C4-2B (cell line): ENCODE results near the gene DNMT1.

Experiments used
- H3K27ac ChIP-seq: fragments of 450-650 bp; 2 replicates; pipeline ENCODE4 v1.5.1; 2017
- CTCF ChIP-seq: fragments of 450-650 bp; conservative IDR thresholded peaks from 2 replicates; pipeline ENCODE4 v1.5.1; 2017; ENCODE audit warnings: mild to moderate bottlenecking
- ZFX ChIP-seq: fragments of 450-650 bp; IDR thresholded peaks from 2 replicates; pipeline ENCODE4 v1.6.1; 2017

The DNMT1 gene

GRCh38 chr19:10138879-10139795 is 55.6 kb downstream of the DNMT1 start:
- no peak overlapping the region for H3K27ac ChIP-seq
- TF ChIP-seq ZFX (no peak), CTCF (no peak)

- TF ChIP-seq CTCF, result no peak
- TF ChIP-seq ZFX, result no peak
- H3K27ac ChIP-seq, result no peak overlapping the region
Observed at GRCh38 chr19:10137751-10138682, 56.7 kb downstream of the DNMT1 start.

GRCh38 chr19:10136936-10137335 is 57.8 kb downstream of the DNMT1 start:
- no peak for TF ChIP-seq CTCF
- no peak for TF ChIP-seq ZFX
- H3K27ac ChIP-seq, result no peak overlapping the region

- H3K27ac ChIP-seq, result no peak overlapping the region
- no peak for TF ChIP-seq ZFX
Observed at GRCh38 chr19:10135551-10136334, 59.0 kb downstream of the DNMT1 start.

GRCh38 chr19:10134040-10134439 is 60.7 kb downstream of the DNMT1 start:
- TF ChIP-seq CTCF (no peak), ZFX (no peak)
- H3K27ac ChIP-seq, result no peak overlapping the region

GRCh38 chr19:10133596-10133995 is 61.2 kb downstream of the DNMT1 start:
- no peak overlapping the region for H3K27ac ChIP-seq
- no peak for TF ChIP-seq ZFX
- TF ChIP-seq CTCF, result no peak

- TF ChIP-seq ZFX, result no peak
Observed at GRCh38 chr19:10132905-10133304, 61.8 kb downstream of the DNMT1 start.

GRCh38 chr19:10126213-10126639 is 68.5 kb downstream of the DNMT1 start:
- TF ChIP-seq CTCF (no peak), ZFX (no peak)
- H3K27ac ChIP-seq, result no peak overlapping the region

More at GRCh38 chr19:10132905-10133304, 61.8 kb downstream of the DNMT1 start:
- no peak overlapping the region for H3K27ac ChIP-seq
